Loucy (cell line): ENCODE data around the gene ADGRE2.
A peak's percentile ranks its signal among the peaks of the same experiment; 100 is the strongest.

Source experiments
- H2AFZ ChIP-seq: fragments of 200-600 bp; sonication (generic); 2 replicates; pipeline ENCODE4 v1.6.0; 2016; ENCODE audit warnings: antibody characterized with exemption, mild to moderate bottlenecking, low read length, moderate library complexity
- H3F3A ChIP-seq: fragments of 200-600 bp; 2 replicates; pipeline ENCODE4 v1.6.0; 2016; ENCODE audit warnings: antibody characterized with exemption, low read depth, mild to moderate bottlenecking
- H3K27me3 ChIP-seq: fragments of 200-600 bp; sonication (generic); 2 replicates; pipeline ENCODE4 v1.6.1; 2014; ENCODE audit warnings: low read length, mild to moderate bottlenecking; ENCODE audit not compliant: insufficient read depth, poor library complexity, severe bottlenecking
- H3K36me3 ChIP-seq: fragments of 200-600 bp; sonication (generic); 2 replicates; pipeline ENCODE4 v1.6.1; 2016; ENCODE audit warnings: low read length; ENCODE audit not compliant: insufficient read depth
- H3K4me1 ChIP-seq: fragments of 200-600 bp; sonication (generic); 2 replicates; pipeline ENCODE4 v1.5.1; 2014; ENCODE audit warnings: low read length, mild to moderate bottlenecking; ENCODE audit not compliant: insufficient read depth, poor library complexity, severe bottlenecking
- H3K4me2 ChIP-seq: fragments of 200-600 bp; sonication (generic); 2 replicates; pipeline ENCODE4 v1.6.0; 2014; ENCODE audit warnings: antibody characterized with exemption, low read length, low read depth, mild to moderate bottlenecking; ENCODE audit not compliant: poor library complexity, severe bottlenecking
- H3K4me3 ChIP-seq: fragments of 200-600 bp; sonication (generic); 2 replicates; pipeline ENCODE4 v1.5.1; 2014; ENCODE audit warnings: low read length, mild to moderate bottlenecking, mixed read lengths; ENCODE audit not compliant: poor library complexity, severe bottlenecking
- H3K79me2 ChIP-seq: fragments of 200-600 bp; sonication (generic); 2 replicates; pipeline ENCODE4 v1.6.1; 2014; ENCODE audit warnings: low read length; ENCODE audit not compliant: insufficient read depth
- H3K9ac ChIP-seq: fragments of 200-600 bp; sonication (generic); 2 replicates; pipeline ENCODE4 v1.6.0; 2014; ENCODE audit warnings: mild to moderate bottlenecking, low read depth, low read length, moderate library complexity; ENCODE audit not compliant: poor library complexity, severe bottlenecking
- H3K9me2 ChIP-seq: fragments of 200-600 bp; sonication (generic); replicated peaks from 2 replicates; pipeline ENCODE4 v1.6.1; 2016; ENCODE audit warnings: low read depth, low read length, mixed read lengths
- H3K9me3 ChIP-seq: fragments of 200-600 bp; sonication (generic); 2 replicates; pipeline ENCODE4 v1.6.1; 2014; ENCODE audit warnings: mild to moderate bottlenecking, antibody characterized with exemption, low read length, low read depth; ENCODE audit not compliant: insufficient read depth
- H4K20me1 ChIP-seq: fragments of 200-600 bp; sonication (generic); 2 replicates; pipeline ENCODE4 v1.6.0; 2014; ENCODE audit warnings: antibody characterized with exemption, low read length, mild to moderate bottlenecking; ENCODE audit not compliant: insufficient read depth, poor library complexity, severe bottlenecking
- CTCF ChIP-seq: fragments of 200-600 bp; sonication (generic); conservative IDR thresholded peaks from 2 replicates; pipeline ENCODE4 v1.5.1; 2014; ENCODE audit warnings: mild to moderate bottlenecking, antibody characterized with exemption, low read length
- EZH2phosphoT487 ChIP-seq: fragments of 200-600 bp; IDR thresholded peaks from 2 replicates; pipeline ENCODE4 v1.6.1; 2018; ENCODE audit warnings: antibody characterized with exemption, mild to moderate bottlenecking, moderate library complexity, borderline replicate concordance

Gene ADGRE2

GRCh38 chr19:14772995-14773394 lies 5.4 kb downstream of the ADGRE2 start:
- Histone ChIP-seq H3K4me3 (no peak overlapping the region), H3F3A (peaks cover 2% of the 10 kb centered on the region; the same call in 1 of the 2 replicates), H3K9me2 (no peaks in the 10 kb centered on the region), H3K4me1 (peaks cover 17% of the 10 kb centered on the region), H3K36me3 (peaks cover 35% of the 10 kb centered on the region; the same call in 1 of the 2 replicates), H2AFZ (no peak overlapping the region), H3K4me2 (no peak overlapping the region), H3K27me3 (no peaks in the 10 kb centered on the region), H3K79me2 (peaks cover 30% of the 10 kb centered on the region), H3K9ac (no peak overlapping the region), H3K9me3 (no peaks in the 10 kb centered on the region), H4K20me1 (peaks cover 9% of the 10 kb centered on the region)
- no peak for TF ChIP-seq EZH2phosphoT487
- no peak for TF ChIP-seq CTCF

- peaks cover 17% of the 10 kb centered on the region for H3K4me1 ChIP-seq
- H2AFZ ChIP-seq, result no peak overlapping the region
- no peaks in the 10 kb centered on the region for H3K9me2 ChIP-seq
- peaks cover 40% of the 10 kb centered on the region; the same call in 1 of the 2 replicates for H3K36me3 ChIP-seq
- peaks cover 2% of the 10 kb centered on the region; the same call in 1 of the 2 replicates for H3F3A ChIP-seq
- peaks cover 9% of the 10 kb centered on the region for H4K20me1 ChIP-seq
- H3K4me3 ChIP-seq, result no peak overlapping the region
- H3K79me2 ChIP-seq, result peaks cover 30% of the 10 kb centered on the region
- TF ChIP-seq CTCF (no peak), EZH2phosphoT487 (no peak)
- H3K9me3 ChIP-seq, result no peaks in the 10 kb centered on the region
- H3K27me3 ChIP-seq, result no peaks in the 10 kb centered on the region
- H3K9ac ChIP-seq, result no peak overlapping the region
- H3K4me2 ChIP-seq, result peak overlapping the region; percentile 16
Observed at GRCh38 chr19:14772467-14772866, 5.9 kb downstream of the ADGRE2 start.

- Histone ChIP-seq H3K9me3 (no peaks in the 10 kb centered on the region), H3K4me1 (peaks cover 14% of the 10 kb centered on the region), H3K9ac (no peak overlapping the region), H3K4me3 (no peak overlapping the region), H3K9me2 (no peaks in the 10 kb centered on the region), H3F3A (no peaks in the 10 kb centered on the region), H3K79me2 (peaks cover 30% of the 10 kb centered on the region), H3K4me2 (peak overlapping the region; percentile 36), H2AFZ (no peak overlapping the region), H3K27me3 (no peaks in the 10 kb centered on the region), H4K20me1 (peaks cover 9% of the 10 kb centered on the region), H3K36me3 (peaks cover 40% of the 10 kb centered on the region; the same call in 1 of the 2 replicates)
- no peak for TF ChIP-seq EZH2phosphoT487
- no peak for TF ChIP-seq CTCF
Observed at GRCh38 chr19:14770944-14771839, 7.2 kb downstream of the ADGRE2 start.
